DMS 273 (cell line): ENCODE results near the gene SLC51B.
"Not testable (repeated sequence)": the region's sequence is repeated elsewhere in the genome, so short reads cannot be mapped to it uniquely, and the experiment has no call there.

Experiments used
- DNase-seq: peaks from one replicate; lab custom pipeline; 2025; ENCODE audit not compliant: unreplicated experiment; lab: John Stamatoyannopoulos, UW

The SLC51B gene

DNA sequence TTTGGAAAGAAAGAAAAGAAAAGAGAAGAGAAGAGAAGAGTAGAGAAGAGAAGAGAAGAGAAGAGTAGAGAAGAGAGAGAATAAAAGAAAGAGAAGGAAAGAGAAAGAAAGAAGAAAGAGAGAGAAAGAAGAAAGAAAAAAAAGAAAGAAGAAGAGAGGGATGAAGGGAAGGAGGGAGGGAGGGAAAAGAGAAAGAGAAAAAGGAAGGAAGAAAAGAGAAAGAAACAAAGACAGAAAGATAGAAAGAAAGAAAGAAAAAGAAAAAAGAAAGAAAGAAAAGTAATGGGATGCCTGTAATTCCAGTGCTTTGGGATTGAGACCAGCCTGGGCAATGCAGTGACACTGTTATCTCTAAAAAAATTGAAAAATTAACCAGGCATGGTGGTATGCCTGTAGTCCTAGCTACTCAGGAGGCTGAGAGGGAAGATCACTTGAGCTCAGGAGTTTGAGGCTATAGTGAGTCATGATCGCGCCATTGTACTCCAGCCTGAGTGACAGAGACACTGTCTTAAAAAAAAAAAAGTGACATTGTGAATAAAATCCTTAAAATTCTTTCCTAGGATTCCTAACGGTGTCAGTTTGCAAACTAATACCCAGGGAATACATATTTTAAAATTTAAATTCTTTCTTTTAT is 20.9 kb downstream of the SLC51B start:
- DNase-seq = no peak

DNA sequence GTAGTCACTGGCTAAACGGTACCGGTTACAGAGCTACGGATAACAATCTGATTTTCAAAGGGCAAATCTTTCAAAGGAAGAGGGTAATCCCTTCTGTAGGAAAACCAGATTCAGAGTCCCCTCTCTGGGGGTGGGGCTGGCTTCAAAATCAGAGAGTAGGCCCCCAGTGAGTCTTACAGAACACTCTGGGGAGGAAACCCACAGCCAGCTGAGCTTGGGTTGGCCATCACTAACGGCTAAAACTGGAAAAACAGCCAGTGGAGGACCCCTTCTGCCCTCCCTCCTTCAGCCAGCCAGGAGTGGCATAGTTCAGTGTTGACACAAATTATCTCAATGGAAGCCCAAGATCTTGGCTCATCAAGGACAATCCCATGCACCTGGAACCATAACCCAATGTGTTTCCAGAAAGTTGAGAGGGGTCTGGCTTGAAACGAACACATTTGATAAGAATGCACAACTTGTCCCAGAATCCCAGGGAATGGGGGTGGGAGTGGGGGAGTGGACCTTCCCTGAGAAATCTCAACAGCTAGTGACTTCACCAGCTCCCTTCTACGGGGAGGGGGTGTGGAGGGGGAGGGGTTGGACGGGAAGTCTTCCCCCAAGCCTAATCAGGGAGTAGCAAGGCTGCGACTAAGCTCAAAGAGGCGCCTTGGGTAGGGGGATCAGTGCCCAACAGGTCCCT is 21.6 kb downstream of the SLC51B start:
- DNase-seq = no peak

DNA sequence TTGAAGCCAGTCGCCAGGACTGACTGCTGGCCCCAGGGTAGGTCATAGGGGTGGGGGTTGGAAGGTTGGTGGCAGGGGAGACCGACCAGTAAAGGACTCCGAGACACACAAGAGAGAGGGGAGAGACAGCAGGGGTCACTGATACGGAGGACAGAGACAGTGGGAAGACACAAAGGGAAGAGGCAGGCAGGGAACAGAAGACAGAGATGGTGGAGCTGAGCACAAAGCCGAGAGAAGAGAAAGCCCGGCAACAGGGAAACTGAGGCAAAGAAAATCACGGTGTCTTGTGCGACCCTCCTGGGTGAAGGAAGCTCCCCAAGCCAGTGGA is 22.1 kb downstream of the SLC51B start:
- DNase-seq = no peak

DNA sequence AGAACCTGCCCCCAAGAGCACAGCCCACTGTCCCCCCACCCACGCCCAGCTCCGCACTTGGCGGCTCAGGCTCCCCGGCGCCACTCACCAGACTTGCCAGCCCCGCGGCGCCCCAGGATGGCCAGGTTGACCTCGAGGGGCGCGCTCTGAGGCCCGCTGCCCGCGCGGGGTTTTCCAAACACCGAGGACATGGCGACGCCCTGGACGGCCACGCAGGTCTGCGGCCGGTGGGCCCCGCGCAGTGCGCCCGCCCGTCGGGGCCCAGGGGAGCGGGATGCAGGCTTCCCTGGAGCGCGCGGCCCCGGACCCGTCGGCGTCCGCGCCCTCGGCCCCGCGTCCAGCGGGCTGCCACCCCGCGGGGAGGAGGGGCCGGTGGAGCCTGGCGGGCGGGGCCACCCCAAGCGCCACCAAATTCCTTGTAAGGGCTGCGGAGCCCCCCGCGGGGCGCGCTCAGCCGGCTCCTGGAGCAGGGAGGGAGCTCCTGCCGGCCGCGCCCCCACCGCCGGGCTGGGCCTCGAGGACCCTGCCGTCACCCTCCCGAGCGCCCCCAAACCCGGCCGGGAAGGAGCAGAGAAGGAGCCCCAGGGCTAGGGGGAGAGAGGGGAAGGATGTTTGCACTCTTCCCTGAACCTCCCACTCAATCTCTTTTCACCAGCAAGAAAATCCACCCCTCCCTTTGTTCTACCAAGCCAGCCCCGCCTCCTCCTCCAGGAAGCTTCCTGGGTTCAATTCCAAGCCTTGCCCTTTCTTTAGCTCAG is 22.6 kb downstream of the SLC51B start, which contains the start of gene RASL12:
TSS of gene RASL12 (minus strand) at position 347 of the 758 bp plus-strand sequence. CDS start at position 191, 156 bp downstream.
- DNase-seq = no peak

DNA sequence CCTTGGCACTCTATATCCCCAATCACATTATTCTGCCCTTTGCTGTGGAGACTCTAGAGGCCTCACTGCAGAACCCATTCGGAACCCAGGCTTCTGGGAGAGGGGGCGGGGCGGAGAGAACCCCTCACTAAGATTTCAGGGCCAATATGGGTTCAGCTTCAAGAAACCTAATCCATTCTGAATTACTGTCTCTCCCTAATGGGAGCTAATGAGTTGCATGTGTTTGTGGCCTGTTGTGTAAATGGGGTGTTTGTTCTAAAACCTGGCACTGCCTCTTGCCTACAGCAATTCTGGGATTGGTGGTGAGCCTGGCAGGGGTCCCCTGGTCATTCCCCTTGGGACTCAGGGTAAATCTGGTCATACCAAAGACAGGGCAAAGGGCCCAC is 23.2 kb downstream of the SLC51B start:
- DNase-seq = no peak

DNA sequence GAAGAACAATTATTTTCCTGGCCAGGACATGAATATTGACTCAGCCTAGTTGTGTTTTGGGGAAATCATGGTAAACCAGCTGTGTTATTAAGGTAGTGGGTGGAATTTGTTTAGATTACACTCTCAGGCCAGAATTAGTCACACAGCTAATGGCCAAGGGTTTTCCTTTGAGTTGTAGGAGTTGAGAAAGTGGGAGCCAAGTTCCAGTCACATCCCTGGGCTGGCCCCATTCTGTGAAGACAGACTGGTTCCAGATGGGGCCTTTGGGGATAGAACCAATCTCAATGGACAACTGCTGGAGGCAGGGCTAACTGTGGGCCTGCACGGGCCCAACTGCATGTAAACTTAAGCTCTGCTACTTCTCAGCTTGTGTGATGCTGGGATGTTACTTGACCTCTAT is 24.0 kb downstream of the SLC51B start:
- no peak for DNase-seq

DNA sequence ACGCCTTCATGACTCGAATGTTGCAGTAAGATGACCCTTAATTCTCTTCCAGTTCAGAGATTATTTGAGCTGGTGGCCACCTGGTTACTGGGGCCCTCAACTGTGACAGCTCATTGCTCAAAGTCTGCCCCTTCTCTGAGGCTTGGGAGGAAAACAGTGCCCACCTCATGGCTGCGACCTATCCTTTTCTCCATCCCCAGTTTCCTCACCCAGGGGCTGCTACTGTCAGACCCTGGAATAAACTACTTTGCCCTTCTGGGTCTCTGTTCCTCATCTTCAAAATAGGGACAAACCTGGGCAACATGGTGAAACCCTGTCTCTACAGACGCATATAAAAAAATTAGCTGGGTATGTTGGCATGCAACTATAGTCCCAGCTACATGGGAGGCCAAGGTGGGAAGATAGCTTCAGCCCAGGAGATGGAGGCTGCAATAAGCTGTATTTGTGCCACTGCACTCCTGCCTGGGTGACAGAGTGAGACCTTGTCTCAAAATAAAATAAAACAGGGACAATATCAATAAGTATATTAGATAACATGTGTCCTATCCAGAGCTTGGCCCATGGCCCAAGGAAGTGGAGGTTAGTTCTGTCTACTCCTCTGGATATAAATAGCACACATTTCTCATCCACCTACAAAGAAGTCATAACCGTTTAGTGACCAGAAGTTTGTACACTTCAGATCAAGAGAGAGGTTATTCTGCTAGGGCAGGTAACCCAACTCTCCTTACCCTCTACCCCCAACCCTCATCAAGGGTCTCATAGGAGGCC is 24.8 kb downstream of the SLC51B start:
- no peak for DNase-seq

DNA sequence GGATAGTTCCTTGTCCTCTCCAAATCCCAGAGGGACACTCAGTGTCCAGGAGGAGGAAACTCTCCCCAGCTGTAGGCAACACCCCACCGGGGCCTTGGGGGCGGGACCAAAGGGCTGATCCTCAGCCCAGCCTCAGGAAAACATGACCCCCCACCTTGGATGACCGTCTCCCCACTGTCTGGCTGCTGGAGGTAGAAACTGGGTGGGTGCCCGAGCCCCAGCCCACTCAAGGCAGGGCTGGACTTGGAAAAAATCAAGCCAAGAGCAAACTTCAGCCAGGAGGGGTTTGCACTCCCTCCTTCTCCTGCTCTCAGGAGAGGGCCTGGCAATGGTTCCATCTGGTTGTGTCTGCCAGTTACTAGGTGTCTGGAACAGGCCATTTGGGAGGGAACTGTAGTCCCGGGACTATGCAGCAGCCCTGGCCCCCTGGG is 26.2 kb downstream of the SLC51B start:
- DNase-seq = peak; percentile 52

DNA sequence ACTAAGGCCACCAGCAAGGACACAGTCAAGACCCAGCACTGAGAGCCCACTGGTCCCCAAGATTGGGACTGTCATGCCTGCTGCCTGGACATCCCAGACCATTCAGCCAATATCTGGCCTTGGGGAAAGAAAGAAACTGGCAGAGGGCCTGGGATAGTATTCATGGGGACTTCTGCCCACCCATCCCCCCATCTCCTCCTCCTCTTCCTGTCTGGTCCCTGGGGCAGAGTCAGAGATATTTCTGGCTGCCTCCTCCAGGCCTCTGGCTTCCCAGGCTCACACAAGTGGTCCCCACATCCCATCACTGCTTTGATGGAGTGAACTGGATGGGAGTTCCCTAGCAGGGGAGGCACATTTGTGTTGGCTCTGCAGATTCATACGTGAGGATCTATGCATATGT is 26.8 kb downstream of the SLC51B start:
- no peak for DNase-seq

DNA sequence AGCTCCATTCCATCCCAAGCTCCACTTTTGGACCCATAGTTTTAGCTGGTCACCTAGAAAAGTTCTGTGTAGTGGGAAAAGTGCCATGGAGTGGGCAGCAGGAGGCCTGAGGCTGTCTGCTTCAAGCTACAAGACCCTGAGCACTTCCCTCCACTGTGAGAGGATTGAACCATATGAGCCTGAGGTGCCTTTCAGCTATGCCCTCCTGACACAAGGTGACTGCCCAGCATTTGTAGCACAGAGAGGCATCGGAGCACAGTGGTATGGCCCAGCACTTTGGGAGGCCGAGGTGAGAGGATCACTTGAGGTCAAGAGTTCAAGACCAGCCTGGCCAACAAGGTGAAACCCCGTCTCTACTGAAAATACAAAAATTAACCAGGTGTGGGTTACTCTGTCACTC is 27.4 kb downstream of the SLC51B start:
- no peak for DNase-seq

DNA sequence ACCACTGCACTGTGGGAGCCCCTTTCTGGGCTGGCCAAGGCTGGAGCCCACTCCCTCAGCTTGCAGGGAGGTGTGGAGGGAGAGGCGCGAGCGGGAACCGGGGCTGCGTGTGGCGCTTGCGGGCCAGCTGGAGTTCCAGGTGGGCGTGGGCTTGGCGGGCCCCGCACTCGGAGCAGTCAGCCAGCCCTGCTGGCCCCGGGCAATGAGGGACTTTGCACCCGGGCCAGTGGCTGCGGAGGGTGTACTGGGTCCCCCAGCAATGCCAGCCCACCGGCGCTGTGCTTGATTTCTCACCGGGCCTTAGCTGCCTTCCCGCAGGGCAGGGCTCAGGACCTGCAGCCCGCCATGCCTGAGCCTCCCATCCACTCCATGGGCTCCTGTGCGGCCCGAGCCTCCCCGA is 29.8 kb downstream of the SLC51B start:
- not testable (repeated sequence) for DNase-seq

DNA sequence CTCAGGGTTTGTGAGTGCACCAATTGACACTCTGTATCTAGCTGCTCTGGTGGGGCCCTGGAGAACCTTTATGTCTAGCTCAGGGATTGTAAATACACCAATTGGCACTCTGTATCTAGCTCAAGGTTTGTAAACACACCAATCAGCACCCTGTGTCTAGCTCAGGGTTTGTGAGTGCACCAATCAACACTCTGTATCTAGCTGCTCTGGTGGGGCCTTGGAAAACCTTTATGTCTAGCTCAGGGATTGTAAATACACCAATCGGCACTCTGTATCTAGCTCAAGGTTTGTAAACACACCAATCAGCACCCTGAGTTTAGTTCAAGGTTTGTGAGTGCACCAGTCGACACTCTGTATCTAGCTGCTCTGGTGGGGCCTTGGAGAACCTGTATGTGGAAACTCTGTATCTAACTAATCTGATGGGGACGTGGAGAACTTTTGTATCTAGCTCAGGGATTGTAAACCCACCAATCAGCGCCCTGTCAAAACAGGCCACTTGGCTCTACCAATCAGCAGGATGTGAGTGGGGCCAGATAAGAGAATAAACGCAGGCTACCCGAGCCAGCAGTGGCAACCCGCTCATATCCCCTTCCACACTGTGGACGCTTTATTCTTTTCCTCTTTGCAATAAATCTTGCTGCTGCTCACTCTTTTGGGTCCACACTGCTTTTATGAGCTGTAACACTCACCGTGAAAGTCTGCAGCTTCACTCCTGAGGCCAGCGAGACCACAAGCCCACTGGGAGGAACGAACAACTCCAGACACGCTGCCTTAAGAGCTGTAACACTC is 30.6 kb downstream of the SLC51B start:
- DNase-seq = not testable (repeated sequence)

DNA sequence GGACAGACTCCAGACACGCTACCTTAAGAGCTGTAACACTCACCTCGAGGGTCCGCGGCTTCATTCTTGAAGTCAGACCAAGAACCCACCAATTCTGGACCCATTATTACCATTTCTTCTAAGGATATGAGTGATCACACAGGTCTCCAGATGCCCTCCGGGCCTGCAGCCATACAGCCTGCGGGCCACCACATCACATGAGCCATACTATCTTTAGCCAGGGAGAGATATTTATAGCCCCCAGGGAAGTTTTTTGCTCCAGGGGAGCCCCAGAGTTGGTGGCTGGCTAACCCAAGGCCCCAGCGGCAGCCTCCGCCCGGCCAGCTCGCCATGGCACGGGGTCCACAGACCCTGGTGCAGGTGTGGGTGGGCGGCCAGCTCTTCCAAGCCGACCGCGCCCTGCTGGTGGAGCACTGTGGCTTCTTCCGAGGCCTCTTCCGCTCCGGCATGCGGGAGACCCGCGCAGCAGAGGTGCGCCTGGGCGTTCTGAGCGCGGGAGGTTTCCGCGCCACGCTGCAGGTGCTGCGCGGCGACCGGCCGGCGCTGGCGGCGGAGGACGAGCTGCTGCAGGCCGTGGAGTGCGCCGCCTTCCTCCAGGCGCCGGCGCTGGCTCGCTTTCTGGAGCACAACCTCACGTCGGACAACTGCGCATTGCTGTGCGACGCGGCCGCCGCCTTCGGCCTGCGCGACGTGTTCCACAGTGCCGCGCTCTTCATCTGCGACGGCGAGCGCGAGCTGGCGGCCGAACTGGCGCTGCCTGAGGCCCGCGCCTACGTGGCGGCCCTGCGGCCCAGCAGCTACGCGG is 31.5 kb downstream of the SLC51B start, which contains the start of gene KBTBD13:
TSS of gene KBTBD13 (plus strand) at position 261 of the 805 bp plus-strand sequence. CDS start at position 331, 70 bp downstream.
- DNase-seq = no peak

DNA sequence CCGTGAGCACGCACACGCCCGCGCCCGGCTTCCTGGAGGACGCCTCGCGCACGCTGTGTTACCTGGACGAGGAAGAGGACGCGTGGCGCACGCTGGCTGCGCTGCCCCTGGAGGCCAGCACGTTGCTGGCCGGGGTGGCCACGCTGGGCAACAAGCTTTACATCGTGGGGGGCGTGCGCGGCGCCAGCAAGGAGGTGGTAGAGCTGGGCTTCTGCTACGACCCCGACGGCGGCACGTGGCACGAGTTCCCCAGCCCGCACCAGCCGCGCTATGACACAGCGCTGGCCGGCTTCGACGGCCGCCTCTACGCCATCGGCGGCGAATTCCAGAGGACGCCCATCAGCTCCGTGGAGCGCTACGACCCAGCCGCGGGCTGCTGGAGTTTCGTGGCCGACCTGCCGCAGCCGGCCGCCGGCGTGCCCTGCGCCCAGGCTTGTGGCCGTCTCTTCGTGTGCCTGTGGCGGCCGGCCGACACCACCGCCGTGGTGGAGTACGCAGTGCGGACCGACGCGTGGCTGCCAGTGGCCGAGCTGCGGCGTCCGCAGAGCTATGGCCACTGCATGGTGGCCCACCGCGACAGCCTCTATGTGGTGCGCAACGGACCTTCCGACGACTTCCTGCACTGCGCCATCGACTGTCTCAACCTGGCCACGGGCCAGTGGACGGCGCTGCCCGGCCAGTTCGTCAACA is 32.2 kb downstream of the SLC51B start:
- DNase-seq = no peak

DNA sequence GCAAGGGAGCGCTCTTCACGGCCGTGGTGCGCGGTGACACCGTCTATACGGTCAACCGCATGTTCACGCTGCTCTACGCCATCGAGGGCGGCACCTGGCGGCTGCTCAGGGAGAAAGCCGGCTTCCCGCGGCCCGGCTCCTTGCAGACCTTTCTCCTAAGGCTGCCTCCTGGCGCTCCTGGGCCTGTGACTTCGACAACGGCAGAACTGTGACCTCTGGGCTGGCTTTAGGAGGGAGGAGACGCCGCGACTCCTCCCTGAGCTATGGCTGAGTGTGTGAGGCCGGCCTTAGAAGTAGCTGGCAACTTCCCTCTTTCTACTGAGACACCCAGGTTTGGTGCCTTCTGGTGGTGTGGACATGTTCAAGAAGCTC is 32.8 kb downstream of the SLC51B start:
- DNase-seq = no peak

DNA sequence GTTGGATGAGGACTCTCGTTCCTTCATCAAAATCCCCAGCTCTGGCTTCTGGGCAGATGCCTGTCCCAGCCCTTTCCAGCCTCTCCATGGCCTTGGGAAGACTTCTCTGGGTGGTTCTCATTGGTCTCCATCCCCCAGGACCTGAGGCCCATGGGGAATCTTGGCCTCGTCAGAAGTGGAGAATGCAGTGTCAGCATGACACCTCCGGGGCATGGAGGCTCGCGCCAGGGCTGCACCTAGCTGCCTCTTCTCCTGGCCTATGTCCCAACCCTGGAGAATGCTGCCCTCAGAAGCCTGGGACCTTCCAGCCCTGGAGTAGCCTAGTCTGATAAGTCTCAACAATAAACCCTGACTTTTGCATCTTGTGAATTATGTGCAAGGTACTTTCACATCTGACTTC is 34.4 kb downstream of the SLC51B start:
- no peak for DNase-seq

DNA sequence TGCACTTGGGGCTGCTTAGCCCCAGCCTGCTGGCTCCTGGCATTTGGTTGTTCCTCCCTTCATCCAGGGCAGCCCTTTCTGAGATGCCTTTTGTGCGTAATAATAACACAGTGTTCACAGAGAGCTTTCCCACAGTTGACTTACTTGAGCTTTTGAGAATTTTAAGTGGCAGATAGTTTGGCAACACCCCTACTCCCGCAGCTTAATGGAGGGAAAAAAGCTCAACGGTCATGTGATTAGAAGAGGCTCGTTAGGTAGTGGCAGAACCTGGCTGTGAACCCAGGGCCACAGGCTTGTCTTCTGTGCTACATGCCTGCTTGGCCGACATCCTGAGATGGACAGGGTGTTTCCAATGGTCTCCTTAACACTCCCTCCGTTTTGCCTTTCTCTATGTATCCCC is 36.1 kb downstream of the SLC51B start:
- no peak for DNase-seq

DNA sequence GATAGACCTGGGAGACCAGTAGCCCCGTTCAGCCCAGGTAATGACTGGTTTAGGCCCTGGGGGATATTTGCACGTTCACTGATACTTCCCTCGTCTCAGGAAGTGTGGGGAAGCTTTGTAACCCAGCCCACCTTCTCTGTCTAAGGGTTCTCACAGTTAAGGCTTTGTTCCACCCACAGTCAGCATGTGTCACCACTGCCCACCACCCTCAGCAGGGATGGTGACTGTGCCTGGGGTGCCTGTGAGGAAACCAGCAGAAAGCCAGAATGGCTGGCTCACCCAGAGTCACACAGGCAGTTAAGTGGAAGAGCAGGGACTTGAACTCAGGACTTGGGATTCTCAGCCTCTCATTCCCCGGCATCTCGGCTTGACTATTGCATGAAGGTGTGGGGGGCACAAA is 36.6 kb downstream of the SLC51B start:
- no peak for DNase-seq

DNA sequence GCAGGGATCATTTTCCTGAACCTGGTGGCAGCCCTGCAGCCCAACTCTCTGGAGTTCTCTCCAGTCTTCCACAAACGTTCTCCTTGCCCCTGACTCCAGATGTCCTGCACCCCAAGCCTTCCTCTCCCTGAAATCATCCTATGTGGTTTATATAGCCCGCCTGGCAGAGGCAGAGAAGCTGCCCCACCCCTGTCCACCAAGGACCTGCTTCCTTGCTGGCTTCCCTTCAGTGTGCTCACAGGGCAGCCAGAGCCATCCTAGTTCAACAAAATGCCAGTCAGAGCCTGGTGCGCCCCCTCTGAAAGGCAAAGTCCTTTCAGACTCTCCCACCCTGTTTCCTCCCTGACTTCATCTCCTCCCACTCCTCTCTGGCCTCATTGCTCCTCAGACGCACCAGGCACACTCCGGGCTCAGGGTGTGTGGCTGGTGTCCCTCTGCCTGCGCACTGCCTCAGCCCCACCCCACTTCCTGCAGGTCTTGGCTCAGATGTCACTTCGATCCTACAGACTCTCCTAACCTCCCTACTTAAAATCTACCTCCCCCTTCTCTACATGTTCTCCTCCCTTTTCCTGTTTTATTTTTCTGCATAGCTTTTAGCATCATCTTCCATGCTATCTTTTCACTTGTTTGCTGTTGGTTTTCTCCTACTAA is 37.2 kb downstream of the SLC51B start:
- DNase-seq = no peak
